HG03575 (cell line): ENCODE results near the gene TANC1.

ENCODE experiments used
- ATAC-seq: cut with Tn5 transposase; IDR thresholded peaks from one replicate; pipeline ENCODE4 v1.9.1; 2021; ENCODE audit not compliant: unreplicated experiment, insufficient number of reproducible peaks, low FRiP score; ENCODE audit errors: extremely low read depth

TANC1 gene

DNA sequence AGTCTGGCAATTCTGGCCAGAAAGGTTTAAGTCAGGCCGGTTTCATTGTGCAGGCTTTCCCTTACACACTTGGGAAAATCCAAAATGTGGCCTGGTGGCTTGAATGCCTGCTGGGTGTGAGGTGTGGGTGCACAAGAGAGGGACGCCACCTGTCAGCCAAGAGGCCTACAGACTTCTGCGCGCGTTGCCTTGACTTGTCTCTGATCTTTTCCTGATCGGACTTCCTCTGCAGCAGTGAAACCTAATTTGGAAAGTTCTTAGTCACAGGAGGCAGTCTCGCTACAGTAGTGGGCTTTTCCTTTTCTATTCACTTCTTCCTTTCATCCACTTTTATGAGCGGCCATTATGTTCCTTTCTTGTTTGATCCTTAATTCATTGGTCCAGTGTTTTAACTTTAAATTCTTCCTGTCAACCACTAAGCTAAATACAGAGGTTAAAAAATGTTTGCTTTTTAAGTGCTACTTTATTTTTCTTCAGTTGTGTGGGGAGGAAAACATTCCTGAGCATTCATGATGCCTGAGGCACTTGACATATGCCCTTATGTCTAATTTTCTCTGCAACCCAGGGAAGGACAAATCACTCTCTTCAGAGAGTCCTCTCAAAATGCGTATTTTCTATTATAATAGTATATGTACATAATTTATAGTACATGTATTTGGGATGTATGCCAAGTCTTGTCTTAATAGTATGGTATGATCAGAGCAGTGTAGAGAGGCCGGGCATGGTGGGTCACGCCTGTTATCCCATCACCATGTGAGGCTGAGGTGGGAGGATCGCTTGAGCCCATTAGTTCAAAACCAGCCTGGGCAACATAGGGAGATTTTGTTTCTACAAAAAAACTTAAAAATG is 189.1 kb downstream of the TANC1 start:
- no peak for ATAC-seq

DNA sequence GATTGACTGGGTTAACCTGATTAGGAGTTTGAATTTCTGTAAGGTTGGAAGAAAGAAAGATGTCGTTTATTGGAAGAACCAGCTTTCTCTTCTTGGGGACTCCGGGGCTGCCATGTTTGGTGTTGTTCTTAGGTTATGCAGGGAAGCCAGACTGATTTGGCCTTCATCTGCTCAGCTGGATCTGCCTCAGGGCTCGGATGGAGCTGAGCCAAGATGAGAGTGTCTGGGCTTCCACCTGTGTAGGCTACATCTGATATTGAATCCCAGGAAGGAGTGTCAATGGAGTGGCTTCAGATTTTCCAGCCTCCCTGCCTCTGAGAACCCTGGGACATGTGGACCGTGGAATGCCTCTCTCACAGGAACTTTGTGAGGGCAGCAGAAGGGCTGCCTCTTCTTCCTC is 192.0 kb downstream of the TANC1 start:
- ATAC-seq: no peak

DNA sequence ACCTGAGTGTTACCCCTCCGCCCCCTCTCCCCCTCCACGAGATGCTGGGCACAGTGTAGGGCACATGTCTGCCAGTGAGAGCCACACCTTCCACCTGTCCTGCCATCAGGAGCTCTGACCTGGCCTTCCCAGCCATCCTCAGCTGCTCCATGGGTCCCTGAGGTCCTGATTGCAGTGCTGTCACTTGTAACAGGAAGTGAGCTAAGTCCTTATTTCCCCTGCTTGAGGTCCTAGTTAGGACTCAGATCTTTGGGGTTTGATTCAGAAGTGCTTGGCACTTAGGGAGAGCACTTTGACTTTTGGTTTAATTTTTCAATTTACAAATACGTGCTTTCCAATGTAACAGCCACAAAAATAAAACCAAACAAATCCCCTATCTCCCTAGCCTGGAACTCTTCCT is 192.5 kb downstream of the TANC1 start:
- ATAC-seq: no peak

DNA sequence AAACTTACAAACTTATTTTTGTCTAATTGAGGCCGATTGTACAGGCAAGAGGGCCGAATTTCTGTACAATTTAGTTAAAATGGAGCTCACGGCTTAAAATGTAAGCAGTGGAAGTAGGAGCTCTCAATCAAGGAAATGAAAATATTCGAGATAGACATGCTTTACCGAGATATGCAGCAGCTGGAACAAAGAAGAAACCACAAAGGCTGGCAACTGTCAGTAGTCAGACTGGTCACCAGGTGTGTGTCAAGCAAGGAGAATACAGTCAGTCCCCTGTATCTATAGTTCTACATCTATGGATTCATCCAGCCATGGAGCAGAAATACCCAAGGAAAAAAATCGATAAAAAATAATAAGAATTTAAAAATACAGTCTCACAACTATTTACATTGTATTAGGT is 195.5 kb downstream of the TANC1 start:
- ATAC-seq: no peak

DNA sequence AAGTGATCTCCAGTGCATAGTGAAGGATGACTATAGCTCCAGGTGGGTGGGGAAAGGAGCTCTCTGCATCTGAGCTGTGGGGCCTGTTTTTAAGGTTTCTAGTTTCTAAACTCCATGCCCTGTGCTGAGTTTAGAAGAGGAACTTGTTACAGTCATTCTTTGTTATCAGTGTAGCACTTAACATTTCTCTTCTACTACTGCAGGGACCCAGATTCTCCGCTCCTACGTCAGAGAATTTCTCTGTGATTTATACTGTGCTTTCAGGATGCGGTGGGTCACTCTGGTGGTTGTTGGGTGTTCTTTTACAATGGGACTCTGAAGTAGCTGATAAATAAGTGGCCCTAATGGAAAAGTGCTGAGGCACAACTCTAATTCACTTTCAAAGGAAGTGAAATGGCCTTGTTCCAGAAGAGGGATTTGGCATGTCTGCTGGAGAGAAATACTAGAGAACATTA is 196.0 kb downstream of the TANC1 start:
- ATAC-seq: no peak

- ATAC-seq: no peak
Observed at GRCh38 chr2:159165048-159165447, 196.6 kb downstream of the TANC1 start.

DNA sequence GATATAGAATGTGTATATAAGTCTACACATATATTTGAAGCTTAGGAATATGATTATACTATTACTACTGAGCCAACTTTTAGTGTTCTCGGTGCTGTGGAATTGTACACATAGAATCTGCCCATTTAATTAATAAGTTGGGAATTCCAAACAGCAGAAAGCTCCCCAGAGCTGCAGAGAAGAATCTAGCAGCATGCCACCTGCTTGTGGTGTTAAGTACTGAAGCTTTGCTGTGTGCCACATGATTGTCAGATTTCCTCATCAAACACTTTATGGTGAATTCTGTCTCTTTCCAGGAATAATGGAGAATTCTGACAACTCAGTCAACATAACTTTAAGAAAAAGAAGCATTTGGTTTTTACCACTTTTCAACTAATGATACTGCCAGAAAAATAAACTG is 200.3 kb downstream of the TANC1 start:
- ATAC-seq: no peak

GRCh38 chr2:159169187-159169586 is 200.7 kb downstream of the TANC1 start:
- no peak for ATAC-seq

DNA sequence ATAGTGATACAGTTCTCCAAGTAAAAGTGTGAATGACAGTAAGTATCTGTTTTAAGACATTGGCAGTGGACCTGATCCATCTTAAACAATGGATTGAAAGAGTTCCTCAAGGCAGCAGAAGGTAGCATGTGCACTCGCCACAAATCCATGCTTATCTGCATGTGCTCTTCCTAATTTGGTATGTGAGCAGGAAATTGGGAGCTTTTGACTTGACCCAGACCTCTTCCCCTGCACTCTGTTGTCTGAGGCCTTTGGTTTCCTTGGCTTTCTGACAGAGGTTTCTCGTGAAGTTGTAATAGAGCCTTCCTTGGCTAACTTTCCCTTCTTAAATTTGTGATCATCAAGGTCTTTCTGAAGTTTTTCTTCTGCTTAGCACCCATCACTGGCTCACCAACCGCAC is 204.0 kb downstream of the TANC1 start:
- ATAC-seq: no peak

DNA sequence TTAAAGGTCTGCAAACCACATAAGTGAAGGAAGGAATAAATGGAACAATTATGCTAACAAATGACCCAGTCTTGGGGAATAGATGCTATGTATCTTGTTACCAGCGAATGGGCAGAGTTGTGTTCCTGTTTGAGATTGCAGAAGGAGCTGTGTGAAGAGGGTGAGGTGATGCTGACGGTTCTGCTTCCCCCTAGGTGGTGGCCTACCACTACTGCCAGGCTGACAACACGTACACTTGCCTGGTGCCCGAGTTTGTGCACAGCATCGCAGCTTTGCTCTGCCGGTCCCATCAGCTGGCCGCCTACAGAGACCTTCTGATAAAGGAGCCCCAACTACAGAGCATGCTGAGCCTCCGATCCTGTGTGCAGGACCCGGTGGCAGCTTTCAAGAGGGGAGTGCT is 206.3 kb downstream of the TANC1 start:
- ATAC-seq: no peak

DNA sequence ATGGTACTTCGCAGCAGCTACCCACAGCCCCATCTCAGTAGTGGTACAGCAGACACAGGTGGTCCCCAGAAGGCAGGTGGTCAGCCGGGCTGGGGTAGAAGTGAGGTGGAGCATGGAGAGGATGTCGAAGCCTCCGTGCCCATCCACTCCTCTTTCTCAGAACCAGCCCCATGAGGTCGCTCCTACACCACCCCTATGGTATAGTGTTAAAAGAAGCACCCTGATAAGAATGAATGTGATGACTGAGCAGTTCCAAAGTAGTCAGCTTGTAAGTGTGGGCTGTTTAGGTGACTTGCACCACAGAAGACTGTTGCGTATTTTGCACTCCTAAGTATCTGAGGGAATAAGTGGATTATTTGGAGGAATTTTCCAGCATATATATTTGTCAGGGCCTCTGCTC is 206.7 kb downstream of the TANC1 start:
- no peak for ATAC-seq

GRCh38 chr2:159175927-159176326 is 207.5 kb downstream of the TANC1 start:
- ATAC-seq: no peak

- no peak for ATAC-seq
Observed at GRCh38 chr2:159176555-159176954, 208.1 kb downstream of the TANC1 start.

DNA sequence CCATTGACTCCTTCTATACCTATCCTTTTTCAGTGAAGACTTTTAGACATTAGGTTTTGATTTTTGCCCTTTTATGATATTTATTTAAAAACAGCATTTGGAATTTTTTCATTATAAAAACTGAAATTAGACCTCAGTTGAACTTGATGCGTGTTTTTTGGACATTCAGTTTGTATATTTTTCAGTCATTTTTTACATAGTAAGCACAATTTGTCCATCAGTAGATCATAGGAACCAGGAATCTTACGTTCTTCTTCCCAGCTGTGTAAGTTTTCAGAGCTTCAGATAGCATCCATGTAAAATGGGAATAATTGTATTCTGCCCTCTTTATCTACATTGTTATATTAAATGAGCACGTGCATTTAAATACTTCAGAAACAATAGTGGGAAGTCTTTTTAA is 208.9 kb downstream of the TANC1 start:
- no peak for ATAC-seq

DNA sequence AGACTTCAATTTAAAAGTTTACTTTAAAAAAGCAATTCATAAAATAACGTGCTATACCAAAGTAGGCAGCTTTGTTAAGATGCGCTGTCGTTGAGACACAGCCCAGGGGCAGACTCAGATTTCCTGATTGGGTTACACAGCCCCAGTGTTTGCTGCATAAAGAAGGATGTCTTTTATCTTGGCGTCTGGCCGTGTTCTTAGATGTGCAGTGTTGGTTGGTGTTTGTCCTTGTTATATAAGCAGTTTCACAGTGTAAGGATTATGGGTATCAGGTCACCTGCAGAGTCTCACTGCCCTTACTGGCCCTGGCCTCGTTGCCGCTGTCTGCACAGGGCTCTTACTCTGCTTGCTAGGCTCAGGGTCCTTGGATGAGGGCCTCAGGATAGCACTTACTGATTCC is 209.5 kb downstream of the TANC1 start:
- no peak for ATAC-seq

DNA sequence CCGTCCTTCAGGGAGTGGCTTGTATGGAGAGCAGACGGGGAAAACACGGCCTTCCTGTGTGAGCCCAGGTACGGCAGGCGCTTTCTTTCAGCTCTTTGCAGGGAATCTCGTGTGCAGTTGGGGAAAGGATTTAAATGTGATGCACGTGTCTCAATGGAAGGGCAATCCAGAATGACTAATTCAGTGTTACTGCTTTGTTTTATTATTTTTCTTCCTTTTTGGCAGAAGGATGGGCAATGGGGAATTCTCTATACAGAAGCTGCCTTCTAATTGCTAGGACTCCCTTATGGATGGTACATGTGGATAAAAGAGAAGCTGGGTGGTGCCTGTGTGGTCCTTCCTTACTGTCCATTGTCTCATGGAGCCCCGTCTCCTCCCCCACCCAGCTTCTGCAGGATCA is 210.7 kb downstream of the TANC1 start:
- no peak for ATAC-seq

DNA sequence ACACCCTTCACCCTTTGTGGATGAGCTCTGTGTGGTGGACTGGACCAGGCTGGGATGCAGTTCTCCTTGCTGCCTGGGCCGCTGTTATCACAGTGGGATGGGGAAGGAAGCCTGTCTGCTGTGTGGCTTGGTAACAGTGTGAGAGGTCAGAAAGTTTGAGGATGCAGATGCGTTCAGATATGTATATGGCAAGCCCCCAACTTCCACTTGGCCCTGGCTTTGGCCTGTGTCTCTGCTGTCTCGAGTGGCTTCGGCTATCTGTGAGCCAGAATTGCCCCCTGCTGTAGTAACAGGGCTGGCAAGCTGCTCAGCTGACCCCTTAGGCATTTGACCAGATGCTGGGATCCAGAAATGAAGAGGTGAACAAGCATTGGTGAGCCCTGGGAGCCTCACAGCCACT is 211.3 kb downstream of the TANC1 start:
- ATAC-seq: no peak

GRCh38 chr2:159183346-159183745 is 214.9 kb downstream of the TANC1 start:
- no peak for ATAC-seq

DNA sequence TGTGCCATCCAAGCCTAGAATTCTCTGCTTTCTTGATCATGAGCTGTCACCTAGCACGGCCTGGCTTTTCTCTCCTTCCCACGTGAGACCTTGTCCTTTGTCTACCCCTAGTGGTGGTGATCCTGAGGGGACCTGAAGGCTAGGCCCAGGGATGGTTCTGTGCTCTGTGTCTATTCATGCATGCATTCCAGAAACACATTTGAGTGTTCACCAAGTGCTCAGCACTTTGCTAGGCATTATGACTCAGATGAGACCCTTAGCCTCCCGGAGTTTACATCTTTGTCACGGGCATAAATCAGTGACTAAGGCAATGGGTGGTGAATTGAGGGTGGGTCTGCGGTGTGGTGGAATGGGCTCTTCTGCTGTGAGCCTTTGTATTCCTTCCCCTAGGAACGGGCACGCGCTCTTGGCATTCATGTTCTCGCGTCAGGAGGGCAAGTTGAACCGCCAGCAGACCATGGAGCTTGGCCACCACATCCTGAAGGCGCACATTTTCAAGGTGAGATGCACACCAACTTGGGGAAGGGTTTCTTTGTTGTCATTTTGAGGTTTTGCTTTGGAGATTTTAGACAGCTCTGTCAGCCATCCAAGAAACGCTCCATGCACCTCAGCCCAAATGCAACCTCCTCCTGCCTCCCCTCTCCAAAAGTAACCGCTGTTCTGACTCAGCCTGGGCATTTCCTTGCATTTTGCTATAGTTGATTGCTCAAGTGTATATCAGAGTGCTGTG is 217.1 kb downstream of the TANC1 start:
- peak; percentile 40 for ATAC-seq

DNA sequence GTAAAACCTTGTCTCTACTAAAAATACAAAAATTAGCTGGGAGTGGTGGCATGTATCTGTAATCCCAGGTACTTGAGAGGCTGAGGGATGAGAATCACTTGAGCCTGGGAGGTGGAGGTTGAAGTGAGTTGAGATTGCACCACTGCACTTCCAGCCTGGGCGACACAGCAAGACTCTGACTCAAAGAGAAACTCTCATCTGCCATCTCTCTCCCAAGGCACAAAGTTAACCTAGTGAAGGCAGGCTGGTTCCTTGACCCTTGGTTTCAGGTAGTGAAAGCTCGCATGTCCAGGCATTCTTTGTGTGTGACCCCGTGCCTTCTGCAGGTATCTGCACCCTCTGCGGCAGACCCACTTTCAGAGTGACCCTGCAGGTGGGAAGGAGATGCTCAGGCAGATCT is 218.0 kb downstream of the TANC1 start:
- ATAC-seq: no peak
